ENCODE measurements around the gene NDUFV1. TPM values are rescaled to one million over a fixed set of nuclear protein-coding genes. Genes with fewer than 3 reads are reported as not detected.
"Not testable (repeated sequence)": the region's sequence is repeated elsewhere in the genome, so short reads cannot be mapped to it uniquely, and the experiment has no call there.

NDUFV1 gene
- polyA plus RNA-seq, 1 of the 3 experiments (the other 2 are of a cell fraction), result 278 TPM

DNA sequence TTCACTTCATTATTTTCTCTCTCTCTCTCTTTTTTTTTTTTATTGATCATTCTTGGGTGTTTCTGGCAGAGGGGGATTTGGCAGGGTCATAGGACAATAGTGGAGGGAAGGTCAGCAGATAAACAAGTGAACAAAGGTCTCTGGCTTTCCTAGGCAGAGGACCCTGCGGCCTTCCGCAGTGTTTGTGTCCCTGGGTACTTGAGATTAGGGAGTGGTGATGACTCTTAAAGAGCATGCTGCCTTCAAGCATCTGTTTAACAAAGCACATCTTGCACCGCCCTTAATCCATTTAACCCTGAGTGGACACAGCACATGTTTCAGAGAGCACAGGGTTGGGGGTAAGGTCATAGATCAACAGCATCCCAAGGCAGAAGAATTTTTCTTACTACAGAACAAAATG is 9.3 kb upstream of the NDUFV1 start:
- H3K27me3 ChIP-seq (ENCODE audit: insufficient read depth); POLR2A ChIA-PET: not testable (repeated sequence)
- WGBS (ENCODE audit: low lambda C conversion rate), result no CpG with 5 or more reads among the region's 3 CpGs

GRCh38 chr11:67597963-67598362 is 8.8 kb upstream of the NDUFV1 start:
- H3K27me3 ChIP-seq (ENCODE audit: insufficient read depth); H3K4me3 ChIP-seq (ENCODE audit: low read depth in 2 of 2, low read length in 1 of 2); H3K27ac ChIP-seq (ENCODE audit: low read depth in 2 of 2, low read length in 1 of 2); H3K4me1 ChIP-seq (ENCODE audit: control insufficient read depth in 1 of 2, insufficient read depth in 2 of 2, low read depth in 1 of 2, low read length in 1 of 2); H3K9me3 ChIP-seq; POLR2A ChIA-PET; H3K36me3 ChIP-seq (replicated peaks in 1 of 2; ENCODE audit: control insufficient read depth in 1 of 2, insufficient read depth in 2 of 2, low read length in 1 of 2); H3K4me2 ChIP-seq; H2AFZ ChIP-seq (ENCODE audit: low read depth); DNase-seq; H3K79me2 ChIP-seq (ENCODE audit: insufficient read depth); H3F3A ChIP-seq (replicated peaks; ENCODE audit: insufficient read depth); H3K9me2 ChIP-seq; H4K20me1 ChIP-seq (ENCODE audit: insufficient read depth); H3K9ac ChIP-seq: not testable (repeated sequence)
- CTCF ChIA-PET, result interaction anchor here (1.6 kb wide), 1 partner anchor 8 kb away, joined by 5 read pairs; no protein-coding TSS in a partner anchor
- WGBS (ENCODE audit: low lambda C conversion rate), result 48% methylated on average over 12 of the region's 26 CpGs

More for the DNA sequence above, 9.3 kb upstream of the NDUFV1 start:
- H3K4me3 ChIP-seq (ENCODE audit: low read depth in 2 of 2, low read length in 1 of 2); H3K9me3 ChIP-seq; H3K36me3 ChIP-seq (replicated peaks in 1 of 2; ENCODE audit: control insufficient read depth in 1 of 2, insufficient read depth in 2 of 2, low read length in 1 of 2); H3K9me2 ChIP-seq; H3F3A ChIP-seq (replicated peaks; ENCODE audit: insufficient read depth); H3K9ac ChIP-seq; DNase-seq; H2AFZ ChIP-seq (ENCODE audit: low read depth); H3K27ac ChIP-seq (ENCODE audit: low read depth in 2 of 2, low read length in 1 of 2); CTCF ChIA-PET; H4K20me1 ChIP-seq (ENCODE audit: insufficient read depth); H3K4me2 ChIP-seq; H3K79me2 ChIP-seq (ENCODE audit: insufficient read depth); H3K4me1 ChIP-seq (ENCODE audit: control insufficient read depth in 1 of 2, insufficient read depth in 2 of 2, low read depth in 1 of 2, low read length in 1 of 2): not testable (repeated sequence)

GRCh38 chr11:67599149-67599548 is 7.6 kb upstream of the NDUFV1 start:
- TF ChIP-seq FOSL2 (IDR thresholded peaks at IDR 0.05; ENCODE audit: borderline replicate concordance, low read depth) (no peak), USF1 (IDR thresholded peaks at IDR 0.05; ENCODE audit: borderline replicate concordance, low read depth) (no peak), TEAD4 (IDR thresholded peaks at IDR 0.05; ENCODE audit: borderline replicate concordance, insufficient read depth) (no peak), RFX5 (IDR thresholded peaks at IDR 0.05; ENCODE audit: low read length) (no peak)
- TF ChIP-seq, protein P1, sequence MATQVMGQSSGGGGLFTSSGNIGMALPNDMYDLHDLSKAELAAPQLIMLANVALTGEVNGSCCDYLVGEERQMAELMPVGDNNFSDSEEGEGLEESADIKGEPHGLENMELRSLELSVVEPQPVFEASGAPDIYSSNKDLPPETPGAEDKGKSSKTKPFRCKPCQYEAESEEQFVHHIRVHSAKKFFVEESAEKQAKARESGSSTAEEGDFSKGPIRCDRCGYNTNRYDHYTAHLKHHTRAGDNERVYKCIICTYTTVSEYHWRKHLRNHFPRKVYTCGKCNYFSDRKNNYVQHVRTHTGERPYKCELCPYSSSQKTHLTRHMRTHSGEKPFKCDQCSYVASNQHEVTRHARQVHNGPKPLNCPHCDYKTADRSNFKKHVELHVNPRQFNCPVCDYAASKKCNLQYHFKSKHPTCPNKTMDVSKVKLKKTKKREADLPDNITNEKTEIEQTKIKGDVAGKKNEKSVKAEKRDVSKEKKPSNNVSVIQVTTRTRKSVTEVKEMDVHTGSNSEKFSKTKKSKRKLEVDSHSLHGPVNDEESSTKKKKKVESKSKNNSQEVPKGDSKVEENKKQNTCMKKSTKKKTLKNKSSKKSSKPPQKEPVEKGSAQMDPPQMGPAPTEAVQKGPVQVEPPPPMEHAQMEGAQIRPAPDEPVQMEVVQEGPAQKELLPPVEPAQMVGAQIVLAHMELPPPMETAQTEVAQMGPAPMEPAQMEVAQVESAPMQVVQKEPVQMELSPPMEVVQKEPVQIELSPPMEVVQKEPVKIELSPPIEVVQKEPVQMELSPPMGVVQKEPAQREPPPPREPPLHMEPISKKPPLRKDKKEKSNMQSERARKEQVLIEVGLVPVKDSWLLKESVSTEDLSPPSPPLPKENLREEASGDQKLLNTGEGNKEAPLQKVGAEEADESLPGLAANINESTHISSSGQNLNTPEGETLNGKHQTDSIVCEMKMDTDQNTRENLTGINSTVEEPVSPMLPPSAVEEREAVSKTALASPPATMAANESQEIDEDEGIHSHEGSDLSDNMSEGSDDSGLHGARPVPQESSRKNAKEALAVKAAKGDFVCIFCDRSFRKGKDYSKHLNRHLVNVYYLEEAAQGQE (IDR thresholded peaks at IDR 0.05; ENCODE audit: low read depth, low read length), result no peak

More at GRCh38 chr11:67599149-67599548, 7.6 kb upstream of the NDUFV1 start:
- Histone ChIP-seq H3K9me3 (no peaks in the 10 kb centered on the region), H4K20me1 (ENCODE audit: insufficient read depth) (no peaks in the 10 kb centered on the region), H3K9me2 (no peaks in the 10 kb centered on the region), H3K27ac (ENCODE audit: low read depth in 2 of 2, low read length in 1 of 2) (no peak overlapping the region), H3K9ac (no peak overlapping the region), H3K4me1 (ENCODE audit: control insufficient read depth in 1 of 2, insufficient read depth in 2 of 2, low read depth in 1 of 2, low read length in 1 of 2) (no peaks in the 10 kb centered on the region), H3F3A (replicated peaks; ENCODE audit: insufficient read depth) (no peaks in the 10 kb centered on the region), H3K27me3 (ENCODE audit: insufficient read depth) (no peaks in the 10 kb centered on the region; the same call in 1 of the 2 replicates), H3K36me3 (replicated peaks in 1 of 2; ENCODE audit: control insufficient read depth in 1 of 2, insufficient read depth in 2 of 2, low read length in 1 of 2) (no peaks in the 10 kb centered on the region), H2AFZ (ENCODE audit: low read depth) (no peak overlapping the region), H3K79me2 (ENCODE audit: insufficient read depth) (no peaks in the 10 kb centered on the region), H3K4me2 (no peak overlapping the region), H3K4me3 (ENCODE audit: low read depth in 2 of 2, low read length in 1 of 2) (no peak overlapping the region)
- POLR2A ChIA-PET, result no interaction called here
- DNase-seq, result no peak
- CTCF ChIA-PET, result interaction anchor here (1.6 to 1.8 kb wide), 2 partner anchors 9 to 16 kb away, joined by 4 to 5 read pairs; no protein-coding TSS in a partner anchor
- WGBS (ENCODE audit: low lambda C conversion rate), result 0% methylated on average over 1 of the region's 1 CpG
